ENCODE results near the gene GFAP. TPM values are rescaled to one million over a fixed set of nuclear protein-coding genes. Genes with fewer than 3 reads are reported as not detected.
A peak's percentile ranks its signal among the peaks of the same experiment; 100 is the strongest.

The GFAP gene
- total RNA-seq, 1 donor from 2014 or later, result 155 TPM

DNA sequence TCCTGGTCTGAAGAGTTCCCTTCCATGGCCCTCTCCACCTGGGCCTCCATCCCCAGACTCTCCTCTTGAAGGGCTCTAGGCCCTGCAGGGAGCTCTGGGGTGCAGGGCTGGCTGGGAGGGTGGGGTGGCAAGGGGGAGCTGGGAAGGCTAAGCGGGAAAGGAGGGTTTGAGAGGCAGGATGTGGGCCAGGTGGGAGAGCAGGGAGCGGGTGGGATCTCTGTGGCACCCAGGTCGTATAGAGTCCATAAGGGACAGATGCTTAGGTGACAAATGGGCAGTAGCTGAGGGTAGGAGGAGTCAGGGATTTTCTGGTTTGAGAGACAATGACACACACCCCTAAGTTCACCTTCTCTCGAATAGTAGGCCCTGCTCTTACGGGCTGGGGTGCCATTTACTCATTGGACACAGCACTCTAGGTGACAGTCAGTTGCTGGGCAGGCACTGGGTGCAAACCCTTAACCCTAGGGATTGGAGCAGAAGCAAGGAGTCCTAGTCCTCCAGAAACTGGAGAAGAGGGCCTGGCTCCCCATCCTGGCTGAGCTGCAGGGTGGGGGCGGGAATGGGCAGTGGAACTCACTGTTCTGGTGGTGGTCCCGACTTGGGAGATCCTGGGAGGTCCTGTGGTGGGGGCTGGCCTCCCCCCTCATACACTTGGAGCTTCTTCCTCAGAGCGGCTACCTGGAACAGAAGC, 16.9 kb upstream of the GFAP start:
- FAIRE-seq (no peak), DNase-seq (ENCODE audit: low spot score in 2 of 2) (no peak)

DNA sequence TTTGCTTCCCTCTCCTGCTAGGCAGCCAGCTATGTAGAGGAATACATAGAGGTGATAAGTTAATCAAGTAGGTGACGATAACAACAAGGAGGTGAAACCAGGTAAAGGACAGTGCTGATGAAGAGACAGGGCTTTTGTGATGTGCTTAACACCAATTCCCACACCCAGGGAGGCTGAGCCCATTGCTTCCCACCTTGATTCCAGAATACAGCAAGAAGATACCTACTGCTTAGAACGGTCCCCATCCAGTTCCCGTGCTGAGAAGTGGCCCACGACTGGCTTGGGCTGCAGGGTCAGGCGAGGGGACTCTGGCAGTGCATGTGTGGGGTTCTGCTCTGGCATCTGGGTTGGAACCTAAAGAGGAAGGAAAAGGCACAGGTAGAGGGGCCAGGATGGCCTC, 16.1 kb upstream of the GFAP start:
- DNase-seq (ENCODE audit: low spot score in 2 of 2), result no peak
- no peak for FAIRE-seq

DNA sequence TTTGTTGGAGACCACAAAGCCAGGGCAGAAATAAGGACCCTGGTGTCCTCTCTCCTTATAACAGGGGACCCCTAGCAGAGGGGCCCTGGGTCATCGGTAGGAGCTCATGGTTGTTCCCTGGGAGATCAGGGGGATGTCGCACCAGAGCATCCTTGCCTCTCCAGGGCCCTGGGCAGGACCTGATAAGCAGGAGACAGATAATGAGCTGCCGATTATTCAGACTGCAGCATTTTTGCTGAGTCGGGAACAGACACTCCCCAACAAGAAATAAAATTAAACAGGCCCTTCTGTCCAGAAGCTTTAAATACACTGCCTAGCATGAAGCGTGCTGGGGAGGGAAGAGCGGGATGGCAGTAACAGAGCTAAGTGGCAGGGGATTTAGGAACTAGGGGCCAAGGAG, 15.4 kb upstream of the GFAP start:
- no peak for FAIRE-seq
- DNase-seq (ENCODE audit: low spot score in 2 of 2), result no peak

DNA sequence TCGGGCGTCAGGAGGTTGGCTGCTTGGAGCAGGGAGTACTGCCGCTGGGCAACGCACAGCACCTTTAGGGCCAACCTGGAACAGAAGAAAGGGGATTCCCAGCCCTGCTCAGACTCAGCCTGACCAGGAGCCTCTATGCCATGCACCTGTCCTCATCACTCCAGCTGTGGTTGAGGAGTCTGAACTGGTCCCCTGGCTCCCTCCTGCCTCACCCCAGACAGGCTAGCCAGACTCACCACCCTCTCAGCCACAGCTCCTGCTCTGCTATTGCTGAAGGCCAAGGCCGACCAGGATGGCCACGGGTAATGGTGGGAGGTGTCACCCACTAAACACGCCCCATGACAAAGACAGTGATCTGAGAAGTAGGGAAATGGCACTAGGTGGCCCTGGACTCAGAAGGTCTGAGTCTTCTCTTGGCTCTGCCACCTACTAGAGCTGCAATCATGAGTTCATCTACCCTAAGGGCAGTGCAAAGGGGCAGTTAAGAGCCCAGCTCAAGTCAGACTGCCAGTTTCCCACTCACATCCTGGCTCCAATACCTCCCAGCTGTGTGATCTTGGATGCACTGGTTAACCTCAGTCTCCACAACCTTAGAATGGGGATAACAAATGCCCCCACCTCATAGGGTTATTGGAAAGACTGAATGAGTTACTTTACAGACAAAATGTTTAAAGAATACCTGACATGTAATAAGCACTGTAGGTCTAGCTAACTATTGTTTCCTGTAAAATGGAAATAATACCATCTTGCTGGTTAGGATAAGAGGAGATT, 13.8 kb upstream of the GFAP start:
- FAIRE-seq (no peak), DNase-seq (ENCODE audit: low spot score in 2 of 2) (no peak)

DNA sequence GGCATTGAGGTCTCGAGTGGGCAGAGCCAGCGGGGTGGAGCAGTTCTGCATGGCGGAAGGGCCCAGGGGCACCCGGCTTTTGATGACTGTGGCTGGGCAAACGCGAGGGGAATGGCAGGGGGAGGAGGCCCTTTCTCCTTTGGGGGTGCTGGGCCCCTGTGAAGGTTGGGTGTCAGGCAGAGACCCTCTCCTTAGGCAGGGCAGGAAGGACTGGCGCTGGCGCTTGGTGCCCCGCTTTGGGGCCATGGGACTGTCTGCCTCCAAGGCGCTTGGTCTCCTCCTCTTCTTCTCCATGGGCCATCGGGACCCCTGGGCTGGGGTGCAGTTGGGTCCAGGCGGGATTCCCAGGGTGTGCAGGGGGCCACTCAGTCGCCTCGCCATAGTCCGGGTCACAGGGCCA, 12.8 kb upstream of the GFAP start:
- FAIRE-seq (no peak), DNase-seq (ENCODE audit: low spot score in 2 of 2) (no peak)

DNA sequence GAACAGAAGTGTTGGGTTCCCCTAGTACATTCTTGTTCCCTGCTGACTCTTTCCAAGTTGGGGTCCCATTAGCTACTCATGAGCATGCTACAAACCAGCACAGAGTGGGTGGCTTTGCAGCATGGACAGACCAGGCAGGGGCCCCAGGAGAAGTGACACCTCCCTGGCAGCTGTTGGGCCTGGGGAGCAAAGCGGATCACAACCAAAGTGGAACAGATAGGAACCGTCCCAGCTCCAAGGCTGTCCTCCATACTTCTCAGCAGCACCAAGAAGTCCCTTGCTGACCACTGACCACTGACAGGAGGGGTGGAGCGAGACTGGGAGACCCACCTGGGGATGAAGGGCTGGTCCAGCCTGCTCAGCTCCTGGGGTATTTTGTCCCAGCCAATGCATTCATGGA, 12.4 kb upstream of the GFAP start:
- no peak for DNase-seq (ENCODE audit: low spot score in 2 of 2)
- FAIRE-seq, result no peak

DNA sequence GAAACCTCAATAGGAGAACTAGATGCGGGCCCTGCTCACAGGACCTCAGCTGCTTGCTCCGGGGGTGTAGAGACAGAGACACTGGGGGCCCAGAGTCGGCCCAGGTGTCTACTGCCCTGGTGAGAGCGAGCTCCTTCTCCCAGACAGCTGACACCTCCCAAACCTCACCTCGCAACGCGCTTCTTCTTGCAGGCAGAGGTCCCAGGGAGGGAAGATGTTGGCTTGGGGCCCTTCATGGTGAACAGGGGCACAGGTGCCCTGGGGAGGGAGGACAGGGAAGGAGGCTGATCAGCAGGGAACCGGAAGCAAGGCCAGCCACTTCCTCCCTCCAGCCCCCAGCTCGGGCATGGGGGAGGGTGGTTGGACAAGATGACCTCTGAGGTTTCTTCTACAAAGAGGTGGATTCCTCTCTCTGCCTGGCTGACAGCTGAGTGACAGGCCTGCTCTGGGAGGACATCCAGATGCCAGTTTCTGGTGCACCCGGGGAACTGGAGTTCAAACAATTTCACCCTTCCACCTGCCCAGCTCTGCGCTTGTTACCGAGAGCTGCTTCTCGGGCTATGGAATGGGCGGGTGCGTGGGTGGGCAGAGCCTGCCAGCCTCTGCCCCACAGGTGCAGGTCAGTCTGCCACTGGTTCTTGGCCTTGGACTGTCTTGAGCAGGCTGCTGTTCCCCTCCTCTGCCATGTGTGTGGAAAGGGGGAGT, 11.7 kb upstream of the GFAP start:
- no peak for DNase-seq (ENCODE audit: low spot score in 2 of 2)
- FAIRE-seq, result no peak

DNA sequence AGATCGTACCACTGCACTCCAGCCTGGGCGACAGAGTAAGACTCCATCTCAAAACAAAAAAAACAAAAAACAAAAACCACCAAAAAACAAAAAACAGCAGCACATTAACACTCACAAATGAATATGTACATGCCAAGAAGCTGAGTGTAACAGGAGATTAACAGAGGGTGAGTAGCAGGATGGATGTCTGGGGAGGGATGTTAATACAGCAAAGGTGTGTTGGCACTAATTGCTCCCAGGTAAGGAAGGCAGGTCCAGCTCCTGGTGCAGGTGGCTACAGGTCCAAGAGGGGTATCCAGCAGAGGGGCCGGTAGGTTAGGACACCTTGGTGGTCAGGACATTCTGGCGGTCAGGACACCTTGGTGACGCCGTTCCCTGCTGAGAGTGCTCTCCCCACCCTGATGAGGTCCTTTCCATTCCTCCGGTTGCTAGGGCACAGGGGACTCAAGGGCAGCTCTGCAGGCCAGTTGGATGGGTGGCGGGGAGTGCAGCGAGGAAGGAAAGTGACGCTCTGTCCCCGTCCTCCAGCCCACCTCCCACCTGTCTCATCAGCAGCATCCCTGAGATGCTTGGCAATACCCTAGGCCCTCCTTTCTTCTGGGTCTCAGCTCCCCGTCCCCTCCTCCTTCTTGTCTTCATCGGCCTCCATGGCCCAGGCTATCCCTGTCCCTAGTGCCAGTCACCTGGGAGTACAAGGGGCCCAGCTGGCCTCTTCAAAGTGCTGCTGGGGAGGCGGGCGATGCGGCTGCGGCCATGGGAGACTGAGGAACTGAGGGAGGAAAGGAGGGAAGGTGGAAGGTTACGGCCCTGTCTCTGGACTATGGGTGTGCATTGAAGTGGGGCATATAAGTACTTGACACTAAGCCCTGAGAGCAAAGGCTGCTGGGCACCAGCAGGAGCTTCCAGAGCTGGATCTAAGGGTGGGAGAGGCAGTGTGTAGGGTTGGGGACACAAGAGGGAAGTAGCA, 10.7 kb upstream of the GFAP start:
- DNase-seq (ENCODE audit: low spot score in 2 of 2), result no peak
- FAIRE-seq, result no peak

DNA sequence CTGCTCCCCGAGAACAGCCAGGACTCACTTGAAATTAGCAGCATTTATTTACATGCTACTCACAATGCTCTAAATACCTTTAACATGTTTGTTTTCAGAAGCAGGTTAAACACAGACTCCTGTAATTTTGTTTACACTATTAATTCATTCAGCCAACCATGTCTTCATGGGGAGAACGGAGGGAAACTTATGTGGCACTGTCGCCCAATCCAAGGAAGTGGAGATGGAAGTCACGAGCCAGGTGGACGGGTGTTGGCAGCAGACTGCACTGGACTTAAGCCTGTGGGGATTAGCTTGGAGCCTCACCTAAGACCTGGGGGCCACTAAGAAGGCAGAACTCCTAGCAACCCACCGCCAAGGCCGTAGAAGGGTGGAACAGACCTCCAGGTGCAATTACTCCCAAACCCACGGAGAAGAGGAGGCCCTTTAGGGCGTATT, 8.8 kb upstream of the GFAP start:
- no peak for DNase-seq (ENCODE audit: low spot score in 2 of 2)
- FAIRE-seq, result no peak

DNA sequence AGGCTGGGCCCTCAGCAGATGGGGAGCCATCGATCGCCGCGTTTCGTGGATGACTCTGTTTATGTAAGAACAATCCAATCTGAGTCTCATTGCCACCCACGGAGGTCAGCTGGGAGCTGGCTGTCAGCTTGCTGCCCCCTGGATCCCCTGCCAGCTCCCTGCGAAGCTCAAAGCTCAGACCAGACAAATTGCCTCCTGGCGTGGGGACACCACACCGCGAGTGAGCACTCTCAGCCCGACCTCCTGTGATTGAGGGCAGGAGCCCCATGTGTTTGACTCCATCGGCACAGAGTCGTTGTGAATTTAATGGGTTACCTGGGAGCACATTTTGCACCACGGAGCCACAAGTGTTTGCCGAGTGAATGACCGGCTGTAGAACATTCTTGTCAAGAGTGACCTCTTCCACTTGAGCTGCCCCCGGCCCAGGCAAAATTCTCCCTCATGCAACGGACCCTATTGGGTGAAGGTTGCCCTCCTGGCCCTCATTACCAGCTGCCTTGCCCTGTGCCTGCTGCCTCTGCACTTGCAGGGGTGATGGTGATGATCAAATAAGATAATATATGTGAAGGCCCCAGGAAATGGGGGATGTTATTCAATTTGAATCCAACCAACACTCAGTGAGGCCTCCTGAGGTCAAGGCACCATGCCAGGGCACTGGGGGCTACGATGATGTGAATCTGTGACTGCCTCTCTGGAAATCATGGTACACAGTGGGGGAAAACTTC, 7.6 kb upstream of the GFAP start:
- DNase-seq (ENCODE audit: low spot score in 2 of 2) (no peak), FAIRE-seq (no peak)

DNA sequence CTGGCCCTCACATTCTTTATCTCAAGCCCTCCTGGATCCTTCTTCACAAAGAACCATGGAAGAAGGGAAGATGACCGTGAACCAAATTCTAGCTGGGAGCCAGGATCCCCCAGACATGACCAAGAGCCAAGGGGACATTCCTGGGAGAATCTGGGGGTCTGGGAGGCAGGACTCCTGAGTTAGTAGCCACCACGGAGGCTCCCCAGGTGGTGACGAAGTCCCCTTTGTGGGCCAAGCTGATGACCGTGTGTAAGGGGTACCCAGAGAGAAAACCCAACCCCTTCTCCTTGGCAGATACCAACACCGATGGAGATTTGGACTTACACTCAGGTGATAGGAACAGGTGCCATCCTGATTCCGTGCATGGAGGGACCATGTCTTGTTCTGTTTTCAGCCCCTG, 6.8 kb upstream of the GFAP start:
- FAIRE-seq (no peak), DNase-seq (ENCODE audit: low spot score in 2 of 2) (no peak)

DNA sequence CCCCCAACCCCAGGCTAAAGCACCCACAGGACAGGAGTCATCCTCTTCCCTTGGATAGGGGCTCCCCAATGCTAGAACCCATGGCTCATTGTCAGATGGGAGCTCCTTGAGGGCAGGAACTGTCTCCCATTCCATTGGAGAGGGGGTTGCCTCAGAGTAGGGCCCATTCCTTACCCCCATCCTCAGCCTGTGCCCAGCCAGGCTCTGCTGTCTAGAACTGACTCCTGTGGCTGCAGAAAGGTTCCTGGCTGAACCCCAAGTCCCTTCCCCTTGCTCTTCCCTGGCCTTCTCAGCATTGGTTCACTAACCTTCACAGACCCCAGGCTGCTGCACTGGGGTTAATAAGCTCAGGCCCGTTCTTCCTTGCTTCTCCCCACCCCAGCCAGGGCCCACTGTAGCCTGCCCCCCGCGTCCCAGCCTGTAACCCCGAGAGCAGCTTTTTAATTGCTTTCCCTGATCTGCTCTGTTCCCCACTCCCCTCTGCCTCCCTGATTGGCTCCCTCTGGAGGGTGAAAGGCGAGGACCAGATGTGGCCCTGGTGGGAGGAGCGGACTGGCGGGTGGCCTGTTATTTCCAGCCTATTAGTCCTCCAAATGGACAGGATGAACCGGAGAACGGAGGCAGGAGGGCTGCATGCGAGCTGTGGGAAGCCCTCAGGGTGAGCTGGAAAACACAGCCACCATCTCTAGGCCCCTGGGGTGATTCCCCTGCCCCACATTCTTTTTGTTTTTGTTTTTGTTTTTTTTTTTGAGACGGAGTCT, 6.0 kb upstream of the GFAP start:
- no peak for FAIRE-seq
- DNase-seq (ENCODE audit: low spot score in 2 of 2), result no peak

DNA sequence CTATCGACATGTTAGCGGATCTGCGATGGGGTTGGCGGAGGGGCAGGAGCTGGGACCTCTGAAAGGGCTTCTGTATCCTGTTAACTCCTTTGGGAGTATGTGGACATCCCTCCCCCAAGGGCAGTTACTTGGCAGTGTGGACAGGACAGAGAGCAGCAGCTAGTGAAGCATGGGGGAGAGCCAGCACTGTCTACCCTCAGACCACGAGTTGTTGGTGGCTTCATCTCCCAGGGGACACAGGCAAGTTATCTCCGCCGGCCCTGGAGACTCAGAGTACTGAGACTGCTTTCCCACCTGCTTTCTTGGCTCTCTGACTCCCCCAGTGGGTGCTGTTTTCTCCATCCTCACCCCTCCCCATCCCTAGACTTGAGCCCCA, 5.3 kb upstream of the GFAP start:
- no peak for FAIRE-seq
- DNase-seq (ENCODE audit: low spot score in 2 of 2), result no peak

DNA sequence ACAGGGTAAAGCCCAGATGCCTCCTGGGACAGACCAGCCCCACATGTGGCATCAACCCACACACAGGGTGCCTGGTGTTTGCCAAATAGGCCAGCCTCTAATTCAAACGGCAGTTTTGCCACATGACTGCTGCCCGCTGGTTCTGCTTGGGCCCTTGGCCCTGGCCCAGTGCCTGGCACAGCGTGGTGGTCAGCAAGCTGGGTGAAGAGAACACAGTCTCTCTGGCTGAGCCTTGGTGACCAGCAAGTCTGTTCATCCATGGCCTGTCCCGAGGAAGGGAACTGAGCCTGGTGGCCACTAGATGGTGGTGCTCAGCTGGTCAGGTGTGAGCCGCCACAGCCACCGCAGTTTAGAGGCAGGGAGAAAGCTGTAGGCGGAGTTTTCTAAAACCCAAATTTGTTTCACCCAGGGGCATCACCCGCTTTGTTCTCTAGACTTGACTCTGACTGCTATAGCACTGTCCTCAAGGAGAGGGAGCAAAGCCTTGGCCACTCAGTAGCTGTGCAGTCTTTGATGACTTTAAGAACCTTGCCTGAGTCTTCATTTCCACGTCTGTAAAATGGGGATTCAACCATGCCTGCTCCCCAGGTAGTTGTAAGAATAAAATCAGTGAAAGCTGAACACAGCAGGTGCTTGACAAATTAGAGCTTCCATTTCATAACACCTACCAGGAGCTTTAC, 4.7 kb upstream of the GFAP start:
- FAIRE-seq, result no peak
- peak; percentile 74 to 90 for DNase-seq (ENCODE audit: low spot score in 2 of 2)

DNA sequence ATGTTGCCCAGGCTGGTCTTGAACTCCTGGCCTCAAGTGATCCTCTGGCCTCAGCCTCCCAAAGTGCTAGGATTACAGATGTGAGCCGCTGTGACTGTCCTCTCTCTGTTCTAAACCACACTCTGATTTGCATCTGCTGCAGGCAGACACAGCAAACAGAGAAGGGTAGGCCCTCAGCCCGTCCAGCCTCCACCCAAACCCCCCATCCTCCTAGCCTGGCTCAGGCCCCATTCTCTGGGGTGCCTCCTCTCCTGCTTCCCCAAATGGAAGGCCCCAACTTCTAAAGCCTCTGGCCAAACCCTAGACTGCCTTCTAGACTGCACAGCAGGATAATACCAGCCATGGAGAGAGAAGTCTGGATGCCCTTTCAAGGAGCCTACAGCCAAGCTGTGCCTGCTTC, 4.1 kb upstream of the GFAP start:
- FAIRE-seq, result no peak
- DNase-seq (ENCODE audit: low spot score in 2 of 2), result no peak

DNA sequence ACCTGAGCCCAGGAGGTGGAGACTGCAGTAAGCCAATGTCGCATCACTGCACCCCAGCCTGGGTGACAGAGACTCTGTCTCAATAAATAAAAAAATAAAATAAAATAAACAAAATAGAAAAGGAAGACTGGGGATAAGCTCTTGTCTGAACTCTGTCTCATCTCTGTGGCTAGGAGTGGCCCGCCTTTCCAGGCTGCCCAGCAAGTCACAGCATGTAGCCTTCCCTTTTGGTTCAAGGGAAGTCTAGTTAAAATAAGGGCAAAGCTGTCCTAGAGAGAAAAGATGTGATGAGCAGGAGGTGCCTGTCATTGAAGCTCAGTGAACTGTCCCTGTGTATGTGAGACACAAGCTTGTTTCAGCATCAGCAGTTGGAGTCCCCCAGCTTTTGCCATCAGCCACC, 2.7 kb upstream of the GFAP start:
- DNase-seq (ENCODE audit: low spot score in 2 of 2) (no peak), FAIRE-seq (no peak)

DNA sequence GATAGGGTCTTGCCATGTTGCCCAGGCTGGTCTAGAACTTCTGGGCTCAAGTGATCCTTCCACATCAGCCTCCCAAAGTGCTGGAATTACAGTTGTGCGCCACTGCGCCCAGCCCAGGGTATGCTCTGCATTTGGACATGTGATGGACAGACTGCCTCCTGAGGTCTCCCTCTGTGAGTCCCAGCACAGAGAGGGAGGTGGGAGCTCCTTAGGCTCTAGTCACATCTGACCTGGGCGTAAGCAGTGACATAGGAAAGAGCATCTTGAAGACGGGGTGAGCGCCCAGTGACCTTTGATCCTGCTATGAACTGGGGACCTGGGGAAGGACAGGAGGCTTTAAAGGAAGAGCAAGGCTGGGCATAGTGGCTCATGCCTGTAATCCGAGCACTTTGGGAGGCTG, 2.2 kb upstream of the GFAP start:
- FAIRE-seq (no peak), DNase-seq (ENCODE audit: low spot score in 2 of 2) (no peak)

DNA sequence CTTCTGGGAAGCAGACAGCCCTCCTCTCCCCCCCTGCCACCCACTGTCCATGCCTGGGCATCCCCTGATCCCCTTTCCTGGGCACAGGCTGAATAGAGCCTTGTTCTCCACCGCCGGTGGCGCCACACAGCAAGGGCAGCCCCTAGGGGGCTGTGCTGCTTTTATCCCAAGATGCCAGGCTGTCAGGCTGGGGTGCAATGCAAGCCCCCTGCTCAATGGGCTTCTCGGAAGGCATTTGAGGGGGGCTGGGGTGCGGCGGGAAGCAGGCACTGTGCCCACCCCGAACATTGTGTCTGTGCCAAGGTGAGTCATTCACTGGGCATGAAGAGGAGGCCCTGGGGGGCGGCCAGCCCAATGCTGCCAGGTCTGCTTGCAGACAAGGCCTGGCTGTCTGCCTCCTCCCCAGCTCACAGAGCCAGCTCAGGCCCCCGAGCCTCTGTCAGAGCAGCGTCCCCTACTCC, 1.5 kb upstream of the GFAP start:
- DNase-seq (ENCODE audit: low spot score in 2 of 2), result peak in 1 of 2 donors; percentile 62
- no peak for FAIRE-seq

Measured in frontal cortex (tissue), 4 donors.